Cortex of kidney (tissue), 1 donor: ENCODE measurements around the gene ZNF275.
"Not testable (repeated sequence)": the region's sequence is repeated elsewhere in the genome, so short reads cannot be mapped to it uniquely, and the experiment has no call there.

Experiments used
- DNase-seq: peaks from one replicate; lab custom pipeline; 2025; lab: John Stamatoyannopoulos, UW

The ZNF275 gene

GRCh38 chrX:153319295-153320046 lies 14.5 kb upstream of the ZNF275 start:
- DNase-seq = no peak

GRCh38 chrX:153320047-153320443 lies 13.9 kb upstream of the ZNF275 start:
- DNase-seq = not testable (repeated sequence)

- DNase-seq = no peak
Observed at GRCh38 chrX:153320555-153321184, 13.3 kb upstream of the ZNF275 start.

- DNase-seq = no peak
Observed at GRCh38 chrX:153321381-153322124, 12.4 kb upstream of the ZNF275 start, which contains the start of gene PNMA6F. TSS of gene PNMA6F (minus strand) at chrX:153321767. CDS start at chrX:153320674, 1,093 bp downstream.

- no peak for DNase-seq
Observed at GRCh38 chrX:153327561-153327960, 6.4 kb upstream of the ZNF275 start.

GRCh38 chrX:153333266-153333665 lies 687 bp upstream of the ZNF275 start:
- DNase-seq = no peak

GRCh38 chrX:153334654-153335295 lies 822 bp downstream of the ZNF275 start:
- DNase-seq = no peak

GRCh38 chrX:153336121-153336894 lies 2.4 kb downstream of the ZNF275 start:
- DNase-seq = no peak

GRCh38 chrX:153336988-153337387 lies 3.0 kb downstream of the ZNF275 start:
- DNase-seq = no peak

- DNase-seq = no peak
Observed at GRCh38 chrX:153338836-153339235, 4.9 kb downstream of the ZNF275 start.

GRCh38 chrX:153339662-153340061 lies 5.7 kb downstream of the ZNF275 start:
- no peak for DNase-seq

- no peak for DNase-seq
Observed at GRCh38 chrX:153340111-153340510, 6.2 kb downstream of the ZNF275 start.

- no peak for DNase-seq
Observed at GRCh38 chrX:153342762-153343558, 9.0 kb downstream of the ZNF275 start.

- no peak for DNase-seq
Observed at GRCh38 chrX:153343674-153344073, 9.7 kb downstream of the ZNF275 start.

- no peak for DNase-seq
Observed at GRCh38 chrX:153347530-153347929, 13.6 kb downstream of the ZNF275 start.

- no peak for DNase-seq
Observed at GRCh38 chrX:153348421-153348820, 14.5 kb downstream of the ZNF275 start.

- DNase-seq = no peak
Observed at GRCh38 chrX:153349952-153350351, 16.0 kb downstream of the ZNF275 start.

- no peak for DNase-seq
Observed at GRCh38 chrX:153351981-153352380, 18.0 kb downstream of the ZNF275 start.

- DNase-seq = no peak
Observed at GRCh38 chrX:153352858-153353257, 18.9 kb downstream of the ZNF275 start.

- no peak for DNase-seq
Observed at GRCh38 chrX:153353416-153353815, 19.5 kb downstream of the ZNF275 start.

- DNase-seq = no peak
Observed at GRCh38 chrX:153357877-153358276, 23.9 kb downstream of the ZNF275 start.
